ENCODE data around the gene FAM131C.

- TF ChIP-seq TARDBP (IDR thresholded peaks at IDR 0.05; ENCODE audit: borderline replicate concordance): no peak
- no peak for TF ChIP-seq GABPA (IDR thresholded peaks at IDR 0.05; ENCODE audit: low read depth)
- no peak for TF ChIP-seq MAX (IDR thresholded peaks at IDR 0.05; ENCODE audit: low read depth, low read length)
- TF ChIP-seq BHLHE40 (IDR thresholded peaks at IDR 0.05; ENCODE audit: borderline replicate concordance in 1 of 2, low read depth in 2 of 2, low read length in 1 of 2): no peak
- TF ChIP-seq ATF2 (IDR thresholded peaks at IDR 0.05; ENCODE audit: low read length): no peak
- TF ChIP-seq SP1 (IDR thresholded peaks at IDR 0.05; ENCODE audit: low read depth, low read length): no peak
These were observed 8.7 kb downstream of the FAM131C start for GRCh38 chr1:16064536-16065268.

Data from GM12878 (cell line).